SK-N-SH treated with all-trans-retinoic acid at 6 μM for 48 hours (cell line): ENCODE results near the gene TSC22D1.

Experiments
- ATAC-seq: fragments of 200-7000 bp; cut with Tn5 transposase; 3 replicates; pipeline ENCODE4 v1.9.1; 2020; ENCODE audit warnings: mild to moderate bottlenecking, moderate library complexity
- ARNTL ChIP-seq: fragments of 450-650 bp; formaldehyde crosslinking; IDR thresholded peaks from 2 replicates; pipeline ENCODE4 v1.5.0; 2020; ENCODE audit warnings: low read depth, mild to moderate bottlenecking, moderate library complexity, borderline replicate concordance
- BACH2 ChIP-seq: fragments of 250-450 bp; sonication (Bioruptor Pico); IDR thresholded peaks from 2 replicates; pipeline ENCODE4 v1.9.0; 2021; ENCODE audit warnings: mild to moderate bottlenecking, borderline replicate concordance
- CSDC2 ChIP-seq: fragments of 250-450 bp; sonication (Bioruptor Pico); IDR thresholded peaks from 2 replicates; pipeline ENCODE4 v1.5.0; 2020; ENCODE audit warnings: mild to moderate bottlenecking, moderate library complexity
- ESRRG ChIP-seq: fragments of 250-450 bp; sonication (Bioruptor Pico); IDR thresholded peaks from 2 replicates; pipeline ENCODE4 v1.6.1; 2021; ENCODE audit warnings: mild to moderate bottlenecking
- GLIS3 ChIP-seq: fragments of 250-450 bp; sonication (Bioruptor Pico); IDR thresholded peaks from 2 replicates; pipeline ENCODE4 v1.5.0; 2020; ENCODE audit warnings: mild to moderate bottlenecking, moderate library complexity
- ISL1 ChIP-seq: fragments of 250-450 bp; sonication (Bioruptor Pico); IDR thresholded peaks from 2 replicates; pipeline ENCODE4 v2.1.2; 2022; ENCODE audit warnings: mild to moderate bottlenecking, moderate library complexity
- OSR1 ChIP-seq: fragments of 250-450 bp; sonication (Bioruptor Pico); IDR thresholded peaks from 2 replicates; pipeline ENCODE4 v1.8.0; 2022; ENCODE audit warnings: moderate library complexity, mild to moderate bottlenecking, inconsistent platforms
- PPARA ChIP-seq: fragments of 250-450 bp; sonication (Bioruptor Pico); IDR thresholded peaks from 2 replicates; pipeline ENCODE4 v1.5.0; 2020; ENCODE audit warnings: mild to moderate bottlenecking, borderline replicate concordance
- RARB ChIP-seq: fragments of 250-450 bp; sonication (Bioruptor Pico); IDR thresholded peaks from 2 replicates; pipeline ENCODE4 v1.8.0; 2021; ENCODE audit warnings: mild to moderate bottlenecking, moderate library complexity
- SNAI2 ChIP-seq: fragments of 250-450 bp; sonication (Bioruptor Pico); IDR thresholded peaks from 2 replicates; pipeline ENCODE4 v1.5.0; 2020; ENCODE audit warnings: mild to moderate bottlenecking, moderate library complexity
- TCF4 ChIP-seq: fragments of 250-450 bp; sonication (Bioruptor Pico); IDR thresholded peaks from 2 replicates; pipeline ENCODE4 v1.8.0; 2021; ENCODE audit warnings: mild to moderate bottlenecking, moderate library complexity, borderline replicate concordance
- TOX ChIP-seq: fragments of 250-450 bp; sonication (Bioruptor Pico); IDR thresholded peaks from 2 replicates; pipeline ENCODE4 v1.8.0; 2021; ENCODE audit warnings: mild to moderate bottlenecking, moderate library complexity, borderline replicate concordance
- ZC3H10 ChIP-seq: fragments of 250-450 bp; sonication (Bioruptor Pico); IDR thresholded peaks from 2 replicates; pipeline ENCODE4 v1.5.1; 2021; ENCODE audit warnings: mild to moderate bottlenecking, moderate library complexity
- ZFP3 ChIP-seq: fragments of 250-450 bp; sonication (Bioruptor Pico); IDR thresholded peaks from 2 replicates; pipeline ENCODE4 v1.5.0; 2020; ENCODE audit warnings: mild to moderate bottlenecking, moderate library complexity
- ZFP30 ChIP-seq: fragments of 450-650 bp; formaldehyde crosslinking; IDR thresholded peaks from 2 replicates; pipeline ENCODE4 v1.5.0; 2022; ENCODE audit warnings: mild to moderate bottlenecking, moderate library complexity
- ZNF565 ChIP-seq: fragments of 450-650 bp; formaldehyde crosslinking; conservative IDR thresholded peaks from 2 replicates; pipeline ENCODE4 v1.5.0; 2020; ENCODE audit warnings: low read depth, mild to moderate bottlenecking, moderate library complexity
- ZNF70 ChIP-seq: fragments of 450-650 bp; formaldehyde crosslinking; IDR thresholded peaks from 2 replicates; pipeline ENCODE4 v1.5.0; 2020; ENCODE audit warnings: mild to moderate bottlenecking, moderate library complexity
- ZNF8 ChIP-seq: fragments of 450-650 bp; formaldehyde crosslinking; IDR thresholded peaks from 2 replicates; pipeline ENCODE4 v1.5.0; 2020; ENCODE audit warnings: mild to moderate bottlenecking, moderate library complexity
- TF ChIP-seq, protein P1 (sequence below): fragments of 250-450 bp; sonication (Bioruptor Pico); IDR thresholded peaks from 2 replicates; pipeline ENCODE4 v1.5.1; 2020; ENCODE audit warnings: low read depth, mild to moderate bottlenecking, moderate library complexity
- TF ChIP-seq, protein P2 (sequence below): fragments of 250-450 bp; sonication (Bioruptor Pico); IDR thresholded peaks from 2 replicates; pipeline ENCODE4 v1.5.1; 2021; ENCODE audit warnings: mild to moderate bottlenecking, moderate library complexity
- TF ChIP-seq, protein P3 (sequence below): fragments of 250-450 bp; sonication (Bioruptor Pico); IDR thresholded peaks from 2 replicates; pipeline ENCODE4 v1.8.0; 2021; ENCODE audit warnings: low read depth, mild to moderate bottlenecking, moderate library complexity, borderline replicate concordance
- TF ChIP-seq, protein P4 (sequence below): fragments of 250-450 bp; sonication (Bioruptor Pico); IDR thresholded peaks from 2 replicates; pipeline ENCODE4 v1.5.0; 2020; ENCODE audit warnings: mild to moderate bottlenecking, moderate library complexity

The TSC22D1 gene

DNA sequence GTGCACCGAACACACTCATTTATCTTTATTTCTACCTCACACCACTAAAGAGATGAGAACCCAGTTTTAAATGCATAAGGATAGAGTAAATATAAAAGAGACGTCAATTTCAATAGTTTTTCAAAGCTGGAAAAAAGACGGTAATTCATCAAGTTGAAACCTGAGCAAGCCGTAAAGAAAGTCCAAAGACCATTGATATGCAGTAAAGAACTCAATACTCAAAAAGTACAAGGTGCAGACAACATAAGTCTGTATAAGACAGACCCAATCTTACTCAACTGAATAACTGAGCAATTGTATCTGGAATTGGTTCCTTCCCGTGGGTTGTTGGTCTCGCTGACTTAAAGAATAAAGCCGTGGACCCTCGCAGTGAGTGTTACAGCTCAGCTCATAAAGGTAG, 120.4 kb downstream of the TSC22D1 start:
- ATAC-seq = no peak
- TF ChIP-seq PPARA (no peak), ZNF565 (no peak), CSDC2 (CRISPR knock-in tag) (no peak), TOX (CRISPR knock-in tag) (no peak), ZFP30 (CRISPR knock-in tag) (no peak), ZNF70 (CRISPR knock-in tag) (no peak), RARB (CRISPR knock-in tag) (no peak), ARNTL (CRISPR knock-in tag) (no peak), ISL1 (CRISPR knock-in tag) (no peak), BACH2 (CRISPR knock-in tag) (no peak), ZFP3 (CRISPR knock-in tag) (no peak), ZNF8 (CRISPR knock-in tag) (no peak), ZC3H10 (CRISPR knock-in tag) (no peak), ESRRG (CRISPR knock-in tag) (no peak), OSR1 (no peak)
- TF ChIP-seq, protein P1, sequence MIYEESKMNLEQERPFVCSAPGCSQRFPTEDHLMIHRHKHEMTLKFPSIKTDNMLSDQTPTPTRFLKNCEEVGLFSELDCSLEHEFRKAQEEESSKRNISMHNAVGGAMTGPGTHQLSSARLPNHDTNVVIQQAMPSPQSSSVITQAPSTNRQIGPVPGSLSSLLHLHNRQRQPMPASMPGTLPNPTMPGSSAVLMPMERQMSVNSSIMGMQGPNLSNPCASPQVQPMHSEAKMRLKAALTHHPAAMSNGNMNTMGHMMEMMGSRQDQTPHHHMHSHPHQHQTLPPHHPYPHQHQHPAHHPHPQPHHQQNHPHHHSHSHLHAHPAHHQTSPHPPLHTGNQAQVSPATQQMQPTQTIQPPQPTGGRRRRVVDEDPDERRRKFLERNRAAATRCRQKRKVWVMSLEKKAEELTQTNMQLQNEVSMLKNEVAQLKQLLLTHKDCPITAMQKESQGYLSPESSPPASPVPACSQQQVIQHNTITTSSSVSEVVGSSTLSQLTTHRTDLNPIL (CRISPR knock-in tag) = no peak
- TF ChIP-seq, protein P2, sequence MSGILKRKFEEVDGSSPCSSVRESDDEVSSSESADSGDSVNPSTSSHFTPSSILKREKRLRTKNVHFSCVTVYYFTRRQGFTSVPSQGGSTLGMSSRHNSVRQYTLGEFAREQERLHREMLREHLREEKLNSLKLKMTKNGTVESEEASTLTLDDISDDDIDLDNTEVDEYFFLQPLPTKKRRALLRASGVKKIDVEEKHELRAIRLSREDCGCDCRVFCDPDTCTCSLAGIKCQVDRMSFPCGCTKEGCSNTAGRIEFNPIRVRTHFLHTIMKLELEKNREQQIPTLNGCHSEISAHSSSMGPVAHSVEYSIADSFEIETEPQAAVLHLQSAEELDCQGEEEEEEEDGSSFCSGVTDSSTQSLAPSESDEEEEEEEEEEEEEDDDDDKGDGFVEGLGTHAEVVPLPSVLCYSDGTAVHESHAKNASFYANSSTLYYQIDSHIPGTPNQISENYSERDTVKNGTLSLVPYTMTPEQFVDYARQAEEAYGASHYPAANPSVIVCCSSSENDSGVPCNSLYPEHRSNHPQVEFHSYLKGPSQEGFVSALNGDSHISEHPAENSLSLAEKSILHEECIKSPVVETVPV (CRISPR knock-in tag) = no peak
- TF ChIP-seq, protein P3, sequence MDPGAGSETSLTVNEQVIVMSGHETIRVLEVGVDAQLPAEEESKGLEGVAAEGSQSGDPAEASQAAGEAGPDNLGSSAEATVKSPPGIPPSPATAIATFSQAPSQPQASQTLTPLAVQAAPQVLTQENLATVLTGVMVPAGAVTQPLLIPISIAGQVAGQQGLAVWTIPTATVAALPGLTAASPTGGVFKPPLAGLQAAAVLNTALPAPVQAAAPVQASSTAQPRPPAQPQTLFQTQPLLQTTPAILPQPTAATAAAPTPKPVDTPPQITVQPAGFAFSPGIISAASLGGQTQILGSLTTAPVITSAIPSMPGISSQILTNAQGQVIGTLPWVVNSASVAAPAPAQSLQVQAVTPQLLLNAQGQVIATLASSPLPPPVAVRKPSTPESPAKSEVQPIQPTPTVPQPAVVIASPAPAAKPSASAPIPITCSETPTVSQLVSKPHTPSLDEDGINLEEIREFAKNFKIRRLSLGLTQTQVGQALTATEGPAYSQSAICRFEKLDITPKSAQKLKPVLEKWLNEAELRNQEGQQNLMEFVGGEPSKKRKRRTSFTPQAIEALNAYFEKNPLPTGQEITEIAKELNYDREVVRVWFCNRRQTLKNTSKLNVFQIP (CRISPR knock-in tag) = no peak

DNA sequence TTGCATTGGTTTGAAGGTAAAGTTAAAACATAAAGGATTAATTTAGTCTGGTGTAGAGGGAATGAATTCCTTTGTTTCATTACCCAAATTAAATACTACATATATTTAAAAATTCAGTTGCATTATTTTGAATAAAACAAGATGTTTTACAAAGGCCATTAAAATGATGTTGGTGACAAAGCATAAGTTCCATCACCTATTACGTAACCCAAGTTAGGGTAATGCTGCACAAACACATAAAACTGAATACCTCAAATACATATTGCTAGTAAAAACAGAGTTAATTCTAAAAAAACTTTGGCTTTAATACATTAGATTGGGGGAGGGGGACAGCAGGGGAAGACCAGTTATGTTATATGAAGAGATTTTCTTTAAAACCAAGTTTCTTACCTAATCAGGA, 122.2 kb downstream of the TSC22D1 start:
- TF ChIP-seq SNAI2 (CRISPR knock-in tag) = no peak
- TF ChIP-seq ESRRG (CRISPR knock-in tag) = no peak
- TF ChIP-seq PPARA = no peak
- TF ChIP-seq RARB (CRISPR knock-in tag) = no peak
- no peak for TF ChIP-seq ZNF70 (CRISPR knock-in tag)
- TF ChIP-seq ARNTL (CRISPR knock-in tag) = no peak
- no peak for TF ChIP-seq ZC3H10 (CRISPR knock-in tag)
- TF ChIP-seq TCF4 (CRISPR knock-in tag) = no peak
- no peak for TF ChIP-seq CSDC2 (CRISPR knock-in tag)
- TF ChIP-seq ZNF8 (CRISPR knock-in tag) = no peak
- TF ChIP-seq, protein P2 (CRISPR knock-in tag) = no peak
- TF ChIP-seq OSR1 = no peak
- TF ChIP-seq, protein P4, sequence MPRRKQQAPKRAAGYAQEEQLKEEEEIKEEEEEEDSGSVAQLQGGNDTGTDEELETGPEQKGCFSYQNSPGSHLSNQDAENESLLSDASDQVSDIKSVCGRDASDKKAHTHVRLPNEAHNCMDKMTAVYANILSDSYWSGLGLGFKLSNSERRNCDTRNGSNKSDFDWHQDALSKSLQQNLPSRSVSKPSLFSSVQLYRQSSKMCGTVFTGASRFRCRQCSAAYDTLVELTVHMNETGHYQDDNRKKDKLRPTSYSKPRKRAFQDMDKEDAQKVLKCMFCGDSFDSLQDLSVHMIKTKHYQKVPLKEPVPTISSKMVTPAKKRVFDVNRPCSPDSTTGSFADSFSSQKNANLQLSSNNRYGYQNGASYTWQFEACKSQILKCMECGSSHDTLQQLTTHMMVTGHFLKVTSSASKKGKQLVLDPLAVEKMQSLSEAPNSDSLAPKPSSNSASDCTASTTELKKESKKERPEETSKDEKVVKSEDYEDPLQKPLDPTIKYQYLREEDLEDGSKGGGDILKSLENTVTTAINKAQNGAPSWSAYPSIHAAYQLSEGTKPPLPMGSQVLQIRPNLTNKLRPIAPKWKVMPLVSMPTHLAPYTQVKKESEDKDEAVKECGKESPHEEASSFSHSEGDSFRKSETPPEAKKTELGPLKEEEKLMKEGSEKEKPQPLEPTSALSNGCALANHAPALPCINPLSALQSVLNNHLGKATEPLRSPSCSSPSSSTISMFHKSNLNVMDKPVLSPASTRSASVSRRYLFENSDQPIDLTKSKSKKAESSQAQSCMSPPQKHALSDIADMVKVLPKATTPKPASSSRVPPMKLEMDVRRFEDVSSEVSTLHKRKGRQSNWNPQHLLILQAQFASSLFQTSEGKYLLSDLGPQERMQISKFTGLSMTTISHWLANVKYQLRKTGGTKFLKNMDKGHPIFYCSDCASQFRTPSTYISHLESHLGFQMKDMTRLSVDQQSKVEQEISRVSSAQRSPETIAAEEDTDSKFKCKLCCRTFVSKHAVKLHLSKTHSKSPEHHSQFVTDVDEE (CRISPR knock-in tag) = no peak
- no peak for TF ChIP-seq ISL1 (CRISPR knock-in tag)
- TF ChIP-seq BACH2 (CRISPR knock-in tag) = no peak
- TF ChIP-seq GLIS3 = no peak
- TF ChIP-seq ZNF565 = no peak
- TF ChIP-seq, protein P3 (CRISPR knock-in tag) = no peak
- TF ChIP-seq, protein P1 (CRISPR knock-in tag) = no peak
- no peak for TF ChIP-seq ZFP3 (CRISPR knock-in tag)
- ATAC-seq = no peak
